Parathyroid adenoma (tissue), 2 donors: ENCODE data around the gene SYNJ2.

Experiments used
- H2AFZ ChIP-seq: fragments of 300-600 bp; sonication (generic); one replicate; pipeline ENCODE4 v1.7.0; 2017; ENCODE audit warnings: antibody characterized with exemption, mild to moderate bottlenecking
- H3K27ac ChIP-seq: fragments of 300-600 bp; sonication (generic); one replicate; pipeline ENCODE4 v1.7.0; 2017
- H3K27me3 ChIP-seq: fragments of 300-600 bp; sonication (generic); one replicate; pipeline ENCODE4 v1.7.0; 2017; ENCODE audit warnings: low read length; ENCODE audit not compliant: control insufficient read depth, insufficient read depth
- H3K36me3 ChIP-seq: fragments of 300-600 bp; sonication (generic); one replicate; pipeline ENCODE4 v1.7.0; 2017; ENCODE audit warnings: low read length; ENCODE audit not compliant: control insufficient read depth, insufficient read depth
- H3K4me1 ChIP-seq: fragments of 300-600 bp; sonication (generic); one replicate; pipeline ENCODE4 v1.7.0; 2017; ENCODE audit warnings: control low read depth
- H3K4me2 ChIP-seq: fragments of 300-600 bp; sonication (generic); one replicate; pipeline ENCODE4 v1.7.0; 2017; ENCODE audit warnings: low read length
- H3K4me3 ChIP-seq: fragments of 300-600 bp; sonication (generic); one replicate; pipeline ENCODE4 v1.7.0; 2017; ENCODE audit warnings: low read depth, low read length
- H3K79me2 ChIP-seq: fragments of 300-600 bp; sonication (generic); one replicate; pipeline ENCODE4 v1.7.0; 2017; ENCODE audit warnings: control low read depth
- H3K9ac ChIP-seq: fragments of 300-600 bp; sonication (generic); one replicate; pipeline ENCODE4 v1.7.0; 2017; ENCODE audit warnings: mild to moderate bottlenecking
- H3K9me3 ChIP-seq: fragments of 300-600 bp; sonication (generic); one replicate; pipeline ENCODE4 v1.7.0; 2017; ENCODE audit warnings: low read length; ENCODE audit not compliant: control insufficient read depth
- TF ChIP-seq, protein P1 (sequence below): fragments of 300-600 bp; sonication (generic); IDR thresholded peaks from one replicate; pipeline ENCODE4 v1.7.0; 2017; ENCODE audit warnings: antibody characterized with exemption, mild to moderate bottlenecking
- donor health status: primary hyperparathyroidism.

SYNJ2 gene

GRCh38 chr6:157981132-157981394, 600 bp upstream of the SYNJ2 start:
- Histone ChIP-seq H2AFZ (peak overlapping the region; percentile 97), H3K36me3 (no peaks in the 10 kb centered on the region)
- TF ChIP-seq, protein P1, sequence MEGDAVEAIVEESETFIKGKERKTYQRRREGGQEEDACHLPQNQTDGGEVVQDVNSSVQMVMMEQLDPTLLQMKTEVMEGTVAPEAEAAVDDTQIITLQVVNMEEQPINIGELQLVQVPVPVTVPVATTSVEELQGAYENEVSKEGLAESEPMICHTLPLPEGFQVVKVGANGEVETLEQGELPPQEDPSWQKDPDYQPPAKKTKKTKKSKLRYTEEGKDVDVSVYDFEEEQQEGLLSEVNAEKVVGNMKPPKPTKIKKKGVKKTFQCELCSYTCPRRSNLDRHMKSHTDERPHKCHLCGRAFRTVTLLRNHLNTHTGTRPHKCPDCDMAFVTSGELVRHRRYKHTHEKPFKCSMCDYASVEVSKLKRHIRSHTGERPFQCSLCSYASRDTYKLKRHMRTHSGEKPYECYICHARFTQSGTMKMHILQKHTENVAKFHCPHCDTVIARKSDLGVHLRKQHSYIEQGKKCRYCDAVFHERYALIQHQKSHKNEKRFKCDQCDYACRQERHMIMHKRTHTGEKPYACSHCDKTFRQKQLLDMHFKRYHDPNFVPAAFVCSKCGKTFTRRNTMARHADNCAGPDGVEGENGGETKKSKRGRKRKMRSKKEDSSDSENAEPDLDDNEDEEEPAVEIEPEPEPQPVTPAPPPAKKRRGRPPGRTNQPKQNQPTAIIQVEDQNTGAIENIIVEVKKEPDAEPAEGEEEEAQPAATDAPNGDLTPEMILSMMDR = no peak

DNA sequence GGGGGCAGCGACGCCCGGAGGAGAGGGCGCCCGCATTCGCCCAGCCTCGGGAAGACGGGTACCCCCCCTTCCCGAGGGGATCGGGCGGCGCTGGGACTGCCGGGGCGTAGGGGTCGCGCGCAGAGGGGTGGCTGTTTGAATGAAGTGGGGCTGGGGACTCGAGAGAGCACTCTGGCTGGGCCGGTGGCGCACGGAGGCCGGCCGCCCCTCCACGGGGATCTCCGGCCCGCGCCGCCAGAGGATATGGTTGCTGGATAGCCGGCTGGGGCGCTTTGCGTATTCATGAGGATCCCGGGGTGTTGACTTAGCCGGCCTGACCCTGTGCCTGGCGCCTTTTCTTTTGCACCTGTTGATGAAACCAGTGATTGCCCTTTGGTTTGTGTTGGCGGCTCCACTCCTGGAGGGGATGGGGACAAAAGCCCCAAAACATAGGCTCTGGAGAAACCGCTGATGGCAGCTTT, 469 bp downstream of the SYNJ2 start:
- Histone ChIP-seq H2AFZ (peak overlapping the region; percentile 97), H3K27me3 (no peaks in the 10 kb centered on the region), H3K27ac (no peak overlapping the region), H3K4me2 (peak overlapping the region; percentile 91), H3K4me3 (peak overlapping the region; percentile 73), H3K36me3 (no peaks in the 10 kb centered on the region), H3K79me2 (no peaks in the 10 kb centered on the region), H3K4me1 (peaks cover 2% of the 10 kb centered on the region), H3K9ac (no peak overlapping the region), H3K9me3 (no peaks in the 10 kb centered on the region)
- TF ChIP-seq, protein P1 = no peak

More at GRCh38 chr6:157981132-157981394, 600 bp upstream of the SYNJ2 start:
- H3K79me2 ChIP-seq = no peaks in the 10 kb centered on the region
- H3K4me1 ChIP-seq = peaks cover 2% of the 10 kb centered on the region
- peak overlapping the region; percentile 14 for H3K9ac ChIP-seq
- no peaks in the 10 kb centered on the region for H3K27me3 ChIP-seq
- peak overlapping the region; percentile 25 for H3K27ac ChIP-seq
- peak overlapping the region; percentile 97 for H3K4me2 ChIP-seq
- no peaks in the 10 kb centered on the region for H3K9me3 ChIP-seq
- peak overlapping the region; percentile 73 for H3K4me3 ChIP-seq

GRCh38 chr6:157982563-157983405, 1.1 kb downstream of the SYNJ2 start:
- TF ChIP-seq, protein P1 = no peak

GRCh38 chr6:157983406-157984119, 1.9 kb downstream of the SYNJ2 start:
- Histone ChIP-seq H3K9ac (no peak overlapping the region), H3K27me3 (no peaks in the 10 kb centered on the region), H3K36me3 (no peaks in the 10 kb centered on the region), H3K4me3 (no peak overlapping the region), H3K27ac (no peak overlapping the region), H3K79me2 (no peaks in the 10 kb centered on the region), H2AFZ (no peak overlapping the region), H3K9me3 (no peaks in the 10 kb centered on the region), H3K4me1 (peaks cover 2% of the 10 kb centered on the region), H3K4me2 (no peak overlapping the region)
- TF ChIP-seq, protein P1 = no peak

More at GRCh38 chr6:157982563-157983405, 1.1 kb downstream of the SYNJ2 start:
- Histone ChIP-seq H3K27ac (no peak overlapping the region), H2AFZ (peak overlapping the region; percentile 97), H3K79me2 (no peaks in the 10 kb centered on the region), H3K36me3 (no peaks in the 10 kb centered on the region), H3K4me3 (peak overlapping the region; percentile 73), H3K27me3 (no peaks in the 10 kb centered on the region), H3K9me3 (no peaks in the 10 kb centered on the region), H3K4me1 (peaks cover 2% of the 10 kb centered on the region), H3K4me2 (peak overlapping the region; percentile 91), H3K9ac (no peak overlapping the region)
